GM20431 (cell line): Measurements from ENCODE around the gene PCDH9.

Experiments
- in situ Hi-C: fragments of 300-500 bp; cut with MseI, MboI; formaldehyde crosslinking; loops from one replicate; pipeline ENCODE4 v1.15.0; 2020; ENCODE audit warnings: low sequenced_read_pairs; ENCODE audit not compliant: unreplicated experiment

The PCDH9 gene

GRCh38 chr13:67229481-67230403, at the start of gene PCDH9:
Gene PCDH9 (minus strand): TSS chr13:67230336. CDS start chr13:67228440, 1,896 bp downstream.
- in situ Hi-C loops: loop anchor here (25.0 kb wide), 1 partner anchor 1592 kb away; no protein-coding TSS in a partner anchor

- in situ Hi-C loops: no loop called here
These were observed 48.1 kb upstream of the PCDH9 start for GRCh38 chr13:67278235-67278634.

- in situ Hi-C loops: no loop called here
These were observed 47.4 kb upstream of the PCDH9 start for GRCh38 chr13:67277581-67277980.

GRCh38 chr13:67275351-67275960, 45.3 kb upstream of the PCDH9 start:
- in situ Hi-C loops: no loop called here

GRCh38 chr13:67273001-67273400, 42.9 kb upstream of the PCDH9 start:
- in situ Hi-C loops: no loop called here

GRCh38 chr13:67267136-67267535, 37.0 kb upstream of the PCDH9 start:
- in situ Hi-C loops: no loop called here

- in situ Hi-C loops: no loop called here
These were observed 29.1 kb upstream of the PCDH9 start for GRCh38 chr13:67259208-67259607.

- in situ Hi-C loops: no loop called here
These were observed 28.3 kb upstream of the PCDH9 start for GRCh38 chr13:67258482-67258881.

GRCh38 chr13:67238861-67239260, 8.7 kb upstream of the PCDH9 start:
- in situ Hi-C loops: loop anchor here (25.0 kb wide), 1 partner anchor 1602 kb away; no protein-coding TSS in a partner anchor

- in situ Hi-C loops: loop anchor here (25.0 kb wide), 1 partner anchor 1601 kb away; no protein-coding TSS in a partner anchor
These were observed 8.2 kb upstream of the PCDH9 start for GRCh38 chr13:67238277-67238859.

- in situ Hi-C loops: loop anchor here (25.0 kb wide), 1 partner anchor 1598 kb away; no protein-coding TSS in a partner anchor
These were observed 5.1 kb upstream of the PCDH9 start for GRCh38 chr13:67235265-67235664.

- in situ Hi-C loops: loop anchor here (25.0 kb wide), 1 partner anchor 1595 kb away; no protein-coding TSS in a partner anchor
These were observed 2.2 kb upstream of the PCDH9 start for GRCh38 chr13:67232384-67232783.

GRCh38 chr13:67231289-67232000, 1.3 kb upstream of the PCDH9 start:
- in situ Hi-C loops: loop anchor here (25.0 kb wide), 1 partner anchor 1594 kb away; no protein-coding TSS in a partner anchor

GRCh38 chr13:67230404-67231288, 510 bp upstream of the PCDH9 start:
- in situ Hi-C loops: loop anchor here (25.0 kb wide), 1 partner anchor 1593 kb away; no protein-coding TSS in a partner anchor

GRCh38 chr13:67228916-67229315, 1.2 kb downstream of the PCDH9 start:
- in situ Hi-C loops: loop anchor here (25.0 kb wide), 1 partner anchor 1592 kb away; no protein-coding TSS in a partner anchor

GRCh38 chr13:67228031-67228430, 2.1 kb downstream of the PCDH9 start:
- in situ Hi-C loops: loop anchor here (25.0 kb wide), 1 partner anchor 1591 kb away; no protein-coding TSS in a partner anchor

GRCh38 chr13:67227131-67227983, 2.8 kb downstream of the PCDH9 start:
- in situ Hi-C loops: loop anchor here (25.0 kb wide), 1 partner anchor 1590 kb away; no protein-coding TSS in a partner anchor

GRCh38 chr13:67226696-67227095, 3.4 kb downstream of the PCDH9 start:
- in situ Hi-C loops: loop anchor here (25.0 kb wide), 1 partner anchor 1589 kb away; no protein-coding TSS in a partner anchor
